BE2C (cell line): ENCODE data around the gene CEP55.

Experiments used
- DNase-seq: peaks from one replicate; pipeline ENCODE4 v3.0.0-alpha.2; 2020
- H3K27me3 ChIP-seq: fragments of 250-450 bp; sonication (Bioruptor Pico); 2 replicates; pipeline ENCODE4 v1.5.1; 2020; ENCODE audit warnings: mild to moderate bottlenecking
- H3K36me3 ChIP-seq: fragments of 250-450 bp; sonication (Bioruptor Pico); 2 replicates; pipeline ENCODE4 v1.5.1; 2020; ENCODE audit warnings: mild to moderate bottlenecking
- H3K4me1 ChIP-seq: fragments of 250-450 bp; sonication (Bioruptor Pico); 2 replicates; pipeline ENCODE4 v1.5.1; 2020
- H3K4me3 ChIP-seq: 2 replicates; pipeline ENCODE4 v1.5.1; 2011; ENCODE audit warnings: low read depth, low read length
- H3K9me3 ChIP-seq: fragments of 250-450 bp; sonication (Bioruptor Pico); 2 replicates; pipeline ENCODE4 v1.5.1; 2020
- CTCF ChIP-seq: IDR thresholded peaks from 2 replicates; pipeline ENCODE4 v1.5.1; 2012; ENCODE audit warnings: mild to moderate bottlenecking, low read depth, low read length

The CEP55 gene

DNA sequence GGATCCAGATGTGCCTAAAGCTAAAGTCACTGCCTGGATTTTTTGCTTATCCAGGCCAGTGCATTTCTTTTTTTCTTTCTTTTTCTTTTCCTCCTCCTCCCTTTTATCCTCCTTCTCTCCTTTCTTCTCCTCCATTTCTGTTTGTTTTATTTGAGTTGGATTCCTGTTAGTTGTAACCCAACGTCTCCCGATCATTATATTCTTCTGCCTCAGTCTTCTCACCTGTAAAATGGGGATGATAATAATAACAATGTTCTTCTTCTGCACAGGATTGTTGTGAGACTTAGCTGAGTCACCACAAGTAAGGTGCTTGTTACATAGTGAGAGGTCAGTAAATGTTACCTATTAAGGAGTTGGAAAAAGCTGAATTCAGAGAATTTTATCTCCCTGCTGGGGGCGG is 56.4 kb downstream of the CEP55 start:
- no peak for TF ChIP-seq CTCF
- no peaks in the 10 kb centered on the region for H3K36me3 ChIP-seq
- no peak for DNase-seq
- H3K4me3 ChIP-seq: no peak overlapping the region
- no peaks in the 10 kb centered on the region for H3K27me3 ChIP-seq
- no peaks in the 10 kb centered on the region for H3K9me3 ChIP-seq
- no peaks in the 10 kb centered on the region for H3K4me1 ChIP-seq

DNA sequence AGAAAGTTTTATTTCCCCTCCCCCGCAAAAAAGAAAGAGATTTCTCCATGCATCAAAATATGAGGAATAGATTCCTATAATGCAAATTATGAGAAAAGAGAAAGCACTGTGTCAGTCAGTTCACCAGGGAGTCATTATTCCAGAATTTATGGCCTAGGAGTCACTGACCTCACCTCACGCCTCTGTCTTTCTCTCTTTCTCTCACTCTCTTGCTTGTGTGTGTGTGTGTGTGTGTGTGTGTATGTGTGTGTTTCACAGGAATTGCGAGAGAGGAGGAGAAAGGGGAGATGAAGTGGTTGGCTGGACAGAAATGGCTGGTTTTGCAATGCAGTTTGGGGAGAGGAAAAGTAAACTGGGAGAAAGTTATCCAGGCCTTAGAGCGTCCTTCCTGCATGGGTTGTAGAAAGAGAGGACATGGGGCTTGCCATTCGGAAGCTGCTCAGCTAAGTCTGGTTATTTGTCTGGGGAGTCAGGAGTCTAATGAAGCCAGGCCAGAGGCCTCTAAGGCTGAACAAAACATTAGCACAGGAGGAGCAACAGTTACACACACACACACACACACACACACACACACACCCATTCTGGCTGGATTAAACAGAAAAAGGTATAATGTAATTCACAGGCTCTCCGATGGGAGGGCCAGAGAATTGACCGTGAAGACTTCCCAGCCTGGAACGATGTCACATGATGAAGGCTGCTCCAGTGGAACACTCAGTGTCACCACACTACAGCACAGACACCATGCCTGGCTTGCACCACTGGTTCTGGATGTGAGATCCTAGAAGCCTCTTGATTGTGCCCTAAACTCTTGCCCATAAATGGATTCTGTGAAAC is 57.3 kb downstream of the CEP55 start:
- no peaks in the 10 kb centered on the region for H3K4me1 ChIP-seq
- no peaks in the 10 kb centered on the region for H3K36me3 ChIP-seq
- TF ChIP-seq CTCF: no peak
- H3K27me3 ChIP-seq: no peaks in the 10 kb centered on the region
- no peak for DNase-seq
- H3K4me3 ChIP-seq: no peak overlapping the region
- no peaks in the 10 kb centered on the region for H3K9me3 ChIP-seq

DNA sequence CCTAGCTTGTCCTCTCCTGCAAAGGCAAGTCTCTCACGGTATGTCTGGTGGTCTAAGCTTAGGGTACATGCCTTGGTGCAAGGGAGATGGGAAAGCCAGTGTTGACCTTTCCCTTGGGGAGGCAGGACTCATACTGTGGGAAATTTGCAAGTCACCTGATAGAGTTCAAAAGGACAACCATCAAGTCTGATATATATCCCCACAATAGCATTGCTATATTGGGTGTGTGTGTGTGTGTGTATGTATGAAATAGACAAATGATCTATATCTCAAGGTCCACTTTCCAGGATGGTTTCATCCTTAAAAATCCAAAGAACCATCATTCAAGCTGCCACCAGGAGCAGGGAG is 57.9 kb downstream of the CEP55 start:
- H3K4me1 ChIP-seq: no peaks in the 10 kb centered on the region
- no peak for TF ChIP-seq CTCF
- DNase-seq: no peak
- no peaks in the 10 kb centered on the region for H3K36me3 ChIP-seq
- H3K27me3 ChIP-seq: no peaks in the 10 kb centered on the region
- H3K4me3 ChIP-seq: no peak overlapping the region
- H3K9me3 ChIP-seq: no peaks in the 10 kb centered on the region; the same call in 1 of the 2 replicates

DNA sequence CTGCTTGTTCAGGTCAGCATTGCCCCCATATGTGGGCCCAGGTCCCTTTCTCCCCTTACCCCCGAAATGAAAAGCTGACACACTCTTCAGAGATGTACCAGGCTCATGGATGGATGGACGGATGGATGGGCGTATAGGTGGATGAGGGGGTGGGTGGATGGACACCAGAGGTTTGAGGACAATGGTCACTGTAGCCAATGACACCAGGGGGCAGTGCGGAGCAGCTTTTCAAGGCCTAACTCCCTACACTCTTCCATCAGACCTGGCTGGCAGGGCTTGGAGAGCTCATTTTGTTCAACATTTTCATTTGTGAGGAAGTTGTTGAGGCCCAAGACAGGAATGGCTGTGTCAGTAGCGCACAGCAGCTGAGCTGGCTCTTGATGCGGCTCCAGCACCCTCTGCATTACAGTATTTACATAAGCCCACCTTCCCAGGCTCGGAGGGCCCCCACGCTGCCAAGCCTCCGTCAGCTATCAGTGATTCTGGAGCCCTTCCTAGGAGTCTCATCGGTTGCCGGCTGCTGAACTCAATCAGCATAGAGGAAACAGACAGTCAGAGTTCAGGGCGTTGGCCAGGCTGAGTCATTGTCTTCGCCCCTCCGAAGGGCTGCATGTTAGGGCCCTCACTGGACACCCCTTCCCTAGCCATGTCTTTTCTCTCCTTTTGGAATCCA is 58.5 kb downstream of the CEP55 start:
- Histone ChIP-seq H3K4me1 (no peaks in the 10 kb centered on the region), H3K4me3 (no peak overlapping the region), H3K27me3 (no peaks in the 10 kb centered on the region), H3K9me3 (no peaks in the 10 kb centered on the region; the same call in 1 of the 2 replicates), H3K36me3 (no peaks in the 10 kb centered on the region)
- TF ChIP-seq CTCF: peak; percentile 81
- DNase-seq: peak; percentile 73

GRCh38 chr10:93559490-93559889 is 63.1 kb downstream of the CEP55 start:
- H3K27me3 ChIP-seq: no peaks in the 10 kb centered on the region
- no peak for DNase-seq
- H3K4me3 ChIP-seq: no peak overlapping the region
- H3K36me3 ChIP-seq: no peaks in the 10 kb centered on the region
- no peaks in the 10 kb centered on the region for H3K4me1 ChIP-seq
- TF ChIP-seq CTCF: no peak
- no peaks in the 10 kb centered on the region; the same call in 1 of the 2 replicates for H3K9me3 ChIP-seq

- Histone ChIP-seq H3K9me3 (no peaks in the 10 kb centered on the region; the same call in 1 of the 2 replicates), H3K27me3 (peaks cover 4% of the 10 kb centered on the region; the same call in 1 of the 2 replicates), H3K4me3 (no peak overlapping the region), H3K4me1 (no peaks in the 10 kb centered on the region), H3K36me3 (no peaks in the 10 kb centered on the region)
- DNase-seq: no peak
- no peak for TF ChIP-seq CTCF
Observed at GRCh38 chr10:93560541-93560940, 64.1 kb downstream of the CEP55 start.
